HG03108 (cell line): ENCODE measurements around the gene PAXX.
"Not testable (repeated sequence)": the region's sequence is repeated elsewhere in the genome, so short reads cannot be mapped to it uniquely, and the experiment has no call there.

Source experiments
- ATAC-seq: cut with Tn5 transposase; IDR thresholded peaks from one replicate; pipeline ENCODE4 v1.9.1; 2021; ENCODE audit warnings: moderate library complexity; ENCODE audit not compliant: unreplicated experiment

PAXX gene

GRCh38 chr9:137029058-137029936 is 37.1 kb downstream of the PAXX start:
- peak; percentile 31 for ATAC-seq

- ATAC-seq: no peak
Observed at GRCh38 chr9:137030006-137030405, 37.8 kb downstream of the PAXX start.

- ATAC-seq: no peak
Observed at GRCh38 chr9:137030538-137031527, 38.6 kb downstream of the PAXX start.

GRCh38 chr9:137031904-137032640 is 39.9 kb downstream of the PAXX start, which contains the start of gene FUT7:
Gene FUT7 (minus strand): TSS chr9:137032088. CDS start chr9:137031991, 97 bp downstream.
- no peak for ATAC-seq

GRCh38 chr9:137032858-137033257 is 40.6 kb downstream of the PAXX start:
- ATAC-seq: no peak

GRCh38 chr9:137033481-137033880 is 41.3 kb downstream of the PAXX start:
- not testable (repeated sequence) for ATAC-seq

GRCh38 chr9:137034039-137034708 is 42.0 kb downstream of the PAXX start:
- peak; percentile 2 for ATAC-seq

GRCh38 chr9:137034709-137035506 is 42.7 kb downstream of the PAXX start:
- ATAC-seq: peak; percentile 44

- ATAC-seq: no peak
Observed at GRCh38 chr9:137035507-137035834, 43.2 kb downstream of the PAXX start.

GRCh38 chr9:137035937-137036336 is 43.7 kb downstream of the PAXX start:
- no peak for ATAC-seq

- no peak for ATAC-seq
Observed at GRCh38 chr9:137037035-137037434, 44.8 kb downstream of the PAXX start.

- ATAC-seq: no peak
Observed at GRCh38 chr9:137037483-137037882, 45.3 kb downstream of the PAXX start.

GRCh38 chr9:137038916-137039315 is 46.7 kb downstream of the PAXX start:
- ATAC-seq: no peak

- no peak for ATAC-seq
Observed at GRCh38 chr9:137039611-137040366, 47.6 kb downstream of the PAXX start.

- ATAC-seq: no peak
Observed at GRCh38 chr9:137040568-137040967, 48.3 kb downstream of the PAXX start.

GRCh38 chr9:137041124-137041523 is 48.9 kb downstream of the PAXX start:
- no peak for ATAC-seq

- no peak for ATAC-seq
Observed at GRCh38 chr9:137042751-137043727, 50.8 kb downstream of the PAXX start.
